GM18870 (cell line): ENCODE measurements around the gene CA6.
"Not testable (repeated sequence)": the region's sequence is repeated elsewhere in the genome, so short reads cannot be mapped to it uniquely, and the experiment has no call there.

ENCODE experiments used
- ATAC-seq: cut with Tn5 transposase; IDR thresholded peaks from one replicate; pipeline ENCODE4 v1.9.1; 2021; ENCODE audit warnings: moderate library complexity; ENCODE audit not compliant: unreplicated experiment

Gene CA6

GRCh38 chr1:8926707-8927694 lies 18.7 kb upstream of the CA6 start:
- no peak for ATAC-seq

GRCh38 chr1:8930116-8930515 lies 15.6 kb upstream of the CA6 start:
- no peak for ATAC-seq

DNA sequence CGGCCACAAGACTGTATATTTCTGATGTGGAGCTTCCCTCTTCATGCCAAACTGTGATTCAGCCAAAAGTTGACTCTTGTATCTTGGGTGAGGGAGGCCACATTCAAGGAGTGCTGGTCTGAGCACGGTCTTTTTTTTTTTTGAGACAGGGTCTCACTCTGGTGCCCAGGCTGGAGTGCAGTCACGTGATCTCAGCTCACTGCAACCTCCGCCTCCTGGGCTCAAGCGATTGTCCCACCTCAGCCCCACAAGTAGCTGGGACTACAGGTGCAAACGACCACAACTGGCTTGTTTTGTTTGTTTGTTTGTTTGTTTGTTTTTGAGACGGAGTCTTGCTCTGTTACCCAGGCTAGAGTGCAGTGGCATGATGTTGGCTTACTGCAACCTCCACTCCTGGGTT lies 8.6 kb upstream of the CA6 start:
- not testable (repeated sequence) for ATAC-seq

GRCh38 chr1:8937701-8938100 lies 8.0 kb upstream of the CA6 start:
- ATAC-seq: no peak

GRCh38 chr1:8938232-8938999 lies 7.3 kb upstream of the CA6 start:
- ATAC-seq: no peak

DNA sequence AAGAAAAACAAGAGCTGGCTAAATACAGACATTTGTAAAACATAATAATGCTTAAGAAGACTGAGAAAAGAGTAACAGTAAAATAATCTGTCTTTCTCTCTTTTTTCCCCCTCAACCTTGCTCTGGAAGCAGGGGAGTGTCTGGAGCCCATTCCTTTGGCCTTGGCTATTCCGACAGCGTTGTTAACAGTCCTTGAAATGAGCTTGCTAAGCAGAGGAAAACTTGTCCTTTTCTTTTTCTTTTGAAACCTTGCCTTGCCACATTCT lies 6.7 kb upstream of the CA6 start:
- no peak for ATAC-seq

- ATAC-seq: no peak
These were observed 6.2 kb upstream of the CA6 start for GRCh38 chr1:8939362-8939995.

DNA sequence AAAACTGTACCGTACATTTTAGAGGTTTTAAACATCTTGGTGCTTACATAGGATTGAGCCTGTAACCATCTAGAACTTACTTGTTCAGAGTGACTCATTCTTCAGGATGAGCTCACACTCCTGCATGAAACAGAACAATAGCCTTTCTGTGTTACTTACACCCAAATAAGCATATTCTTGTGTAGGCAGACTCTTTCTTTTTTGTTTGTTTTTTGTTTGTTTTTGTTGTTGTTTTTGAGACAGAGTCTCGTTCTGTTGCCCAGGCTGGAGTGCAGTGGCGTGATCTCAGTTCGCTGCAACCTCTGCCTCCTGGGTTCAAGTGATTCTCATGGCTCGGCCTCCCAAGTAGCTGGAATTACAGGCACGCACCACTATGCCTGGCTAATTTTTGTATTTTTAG lies 3.8 kb upstream of the CA6 start:
- ATAC-seq: no peak

DNA sequence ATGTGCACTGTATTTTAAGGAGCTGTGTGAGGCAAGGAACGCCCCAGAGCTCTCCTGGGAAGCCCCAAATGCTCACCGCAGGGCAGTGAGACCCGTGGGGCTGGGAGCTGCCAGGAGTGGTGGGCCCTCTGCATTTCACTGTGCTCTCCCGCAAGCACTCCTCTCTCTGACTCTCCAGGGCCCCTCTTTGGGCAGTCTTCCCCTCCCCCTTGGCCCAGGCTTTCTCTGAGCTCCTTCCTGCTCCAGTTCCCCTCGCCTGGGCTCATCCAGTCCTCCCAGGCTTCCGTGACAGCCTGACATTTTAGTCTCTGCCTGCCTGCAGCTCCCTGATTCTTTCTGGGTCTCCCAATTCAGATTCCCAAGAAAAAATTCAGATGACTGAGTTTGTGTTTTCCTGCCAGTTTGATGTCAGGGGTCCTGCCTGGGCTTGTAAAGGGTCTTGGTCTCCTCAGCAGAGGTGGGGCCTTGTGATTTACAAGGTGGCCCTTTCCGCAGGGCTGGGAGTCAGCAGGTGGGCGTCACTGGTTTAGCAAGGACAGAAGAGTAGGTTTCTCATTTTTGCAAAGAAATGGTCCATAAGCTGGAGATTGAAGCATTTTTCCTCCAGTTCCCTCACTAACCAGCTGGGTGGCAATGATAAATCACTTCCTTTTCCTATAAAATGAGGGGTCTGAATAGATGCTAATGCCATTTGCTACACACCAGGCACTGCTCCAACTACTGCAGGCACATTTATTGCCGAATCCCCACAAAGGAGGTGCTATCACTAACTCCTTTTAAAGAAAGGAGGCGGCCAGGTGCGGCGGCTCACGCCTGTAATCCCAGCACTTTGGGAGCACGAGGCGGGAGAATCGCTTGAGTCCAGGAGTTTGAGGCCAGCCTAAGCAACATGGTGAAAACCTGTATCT lies 1.9 kb upstream of the CA6 start:
- no peak for ATAC-seq

- no peak for ATAC-seq
These were observed 1.5 kb downstream of the CA6 start for GRCh38 chr1:8947127-8947691.

- ATAC-seq: no peak
These were observed 4.6 kb downstream of the CA6 start for GRCh38 chr1:8950309-8950708.

DNA sequence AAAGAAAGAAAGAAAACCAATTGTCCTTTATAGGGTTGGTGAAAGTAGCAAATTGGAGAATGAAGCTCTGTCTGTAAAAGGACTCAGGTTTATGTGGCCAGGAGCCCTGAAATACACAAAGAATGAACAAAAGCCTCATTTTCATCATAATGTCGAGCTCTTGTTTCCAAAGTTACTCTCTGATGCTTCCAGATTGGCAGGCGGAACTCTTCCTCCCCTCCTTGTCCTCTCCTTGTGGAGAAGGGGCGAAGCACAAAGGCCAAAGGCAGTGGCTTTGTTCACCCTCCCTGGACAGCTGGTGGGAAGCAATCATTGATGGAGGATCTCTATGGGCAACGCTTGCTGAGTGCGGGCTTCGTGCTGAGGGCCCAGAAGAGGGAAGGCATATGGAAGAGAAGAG lies 5.6 kb downstream of the CA6 start:
- ATAC-seq: no peak

DNA sequence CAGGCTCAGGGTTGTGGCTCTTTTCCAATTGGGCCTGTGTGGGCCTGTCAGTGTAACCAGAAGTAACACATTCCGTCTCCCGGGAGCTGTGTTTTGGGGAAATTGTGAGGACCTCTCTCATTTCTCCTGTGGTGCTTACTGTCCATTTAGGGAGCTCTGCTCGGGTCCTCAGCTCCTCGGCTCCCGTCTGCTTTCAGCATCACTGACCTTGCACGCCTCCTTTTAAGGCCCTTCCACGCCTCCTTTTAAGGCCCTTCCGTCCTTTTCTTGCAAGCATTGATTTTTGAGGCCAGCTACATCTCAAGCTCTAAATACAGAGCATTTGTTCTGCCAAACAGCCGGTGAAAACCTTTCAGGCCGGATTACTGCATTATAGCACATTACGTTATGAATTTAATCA lies 9.7 kb downstream of the CA6 start:
- no peak for ATAC-seq

GRCh38 chr1:8956461-8957349 lies 11.0 kb downstream of the CA6 start:
- no peak for ATAC-seq

GRCh38 chr1:8962812-8963530 lies 17.3 kb downstream of the CA6 start:
- ATAC-seq: no peak

- no peak for ATAC-seq
These were observed 18.3 kb downstream of the CA6 start for GRCh38 chr1:8963963-8964362.

DNA sequence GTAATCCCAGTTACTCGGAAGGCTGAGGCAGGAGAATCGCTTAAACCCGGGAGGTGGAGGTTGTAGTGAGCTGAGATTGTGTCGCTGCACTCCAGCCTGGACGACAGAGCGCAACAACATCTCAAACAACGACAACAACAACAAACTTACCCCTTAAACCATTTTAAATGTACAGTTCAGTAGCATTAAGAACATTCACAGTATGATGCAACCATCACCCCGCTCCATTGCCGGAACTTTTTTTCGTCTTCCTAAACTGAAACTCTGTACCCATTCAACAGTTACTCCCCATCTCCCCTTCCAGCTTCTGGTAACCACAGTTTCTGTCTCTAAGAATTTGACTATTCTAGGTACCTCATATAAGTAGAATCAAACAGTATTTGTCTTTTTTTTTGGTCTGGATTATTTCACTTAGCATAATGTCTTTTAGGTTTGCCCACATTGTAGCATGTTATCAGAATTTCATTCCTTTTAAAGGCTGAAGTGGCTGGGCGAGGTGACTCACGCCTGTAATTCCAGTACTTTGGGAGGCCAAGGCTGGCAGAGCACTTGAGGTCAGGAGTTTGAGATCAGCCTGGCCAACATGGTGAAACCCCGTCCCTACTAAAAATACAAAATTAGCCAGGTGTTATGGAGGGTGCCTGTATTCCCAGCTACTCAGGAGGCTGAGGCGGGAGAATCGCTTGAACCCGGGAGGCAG lies 19.6 kb downstream of the CA6 start:
- no peak for ATAC-seq

- no peak for ATAC-seq
These were observed 20.9 kb downstream of the CA6 start for GRCh38 chr1:8966606-8967005.
